GM12892 (cell line): ENCODE measurements around the gene KCNIP1.

ENCODE experiments used
- POLR2A ChIP-seq: IDR thresholded peaks from 2 replicates; pipeline ENCODE4 v1.6.1; 2011; ENCODE audit warnings: low read depth, low read length, control low read depth
- POLR2AphosphoS5 ChIP-seq: IDR thresholded peaks from 2 replicates; pipeline ENCODE4 v1.6.1; 2011; ENCODE audit warnings: low read depth, low read length, control low read depth
- TAF1 ChIP-seq: IDR thresholded peaks from 2 replicates; pipeline ENCODE4 v1.6.1; 2011; ENCODE audit warnings: low read depth, mild to moderate bottlenecking, control low read depth, low read length, borderline replicate concordance

GRCh38 chr5:170527991-170528390 lies 24.2 kb downstream of the KCNIP1 start:
- TF ChIP-seq POLR2A (no peak), POLR2AphosphoS5 (no peak), TAF1 (no peak)
